GM23248 (cell line): Measurements from ENCODE around the gene TEKTIP1.

Experiments used
- EZH2 ChIP-seq: fragments of 200-600 bp; sonication (generic); IDR thresholded peaks from 2 replicates; pipeline ENCODE4 v1.6.1; 2018; ENCODE audit warnings: antibody characterized with exemption, mild to moderate bottlenecking; ENCODE audit not compliant: insufficient read depth, poor library complexity, severe bottlenecking
- EZH2phosphoT487 ChIP-seq: fragments of 200-600 bp; sonication (generic); IDR thresholded peaks from 2 replicates; pipeline ENCODE4 v1.6.1; 2018; ENCODE audit warnings: antibody characterized with exemption, moderate library complexity, mild to moderate bottlenecking, low read depth; ENCODE audit not compliant: insufficient read depth

DNA sequence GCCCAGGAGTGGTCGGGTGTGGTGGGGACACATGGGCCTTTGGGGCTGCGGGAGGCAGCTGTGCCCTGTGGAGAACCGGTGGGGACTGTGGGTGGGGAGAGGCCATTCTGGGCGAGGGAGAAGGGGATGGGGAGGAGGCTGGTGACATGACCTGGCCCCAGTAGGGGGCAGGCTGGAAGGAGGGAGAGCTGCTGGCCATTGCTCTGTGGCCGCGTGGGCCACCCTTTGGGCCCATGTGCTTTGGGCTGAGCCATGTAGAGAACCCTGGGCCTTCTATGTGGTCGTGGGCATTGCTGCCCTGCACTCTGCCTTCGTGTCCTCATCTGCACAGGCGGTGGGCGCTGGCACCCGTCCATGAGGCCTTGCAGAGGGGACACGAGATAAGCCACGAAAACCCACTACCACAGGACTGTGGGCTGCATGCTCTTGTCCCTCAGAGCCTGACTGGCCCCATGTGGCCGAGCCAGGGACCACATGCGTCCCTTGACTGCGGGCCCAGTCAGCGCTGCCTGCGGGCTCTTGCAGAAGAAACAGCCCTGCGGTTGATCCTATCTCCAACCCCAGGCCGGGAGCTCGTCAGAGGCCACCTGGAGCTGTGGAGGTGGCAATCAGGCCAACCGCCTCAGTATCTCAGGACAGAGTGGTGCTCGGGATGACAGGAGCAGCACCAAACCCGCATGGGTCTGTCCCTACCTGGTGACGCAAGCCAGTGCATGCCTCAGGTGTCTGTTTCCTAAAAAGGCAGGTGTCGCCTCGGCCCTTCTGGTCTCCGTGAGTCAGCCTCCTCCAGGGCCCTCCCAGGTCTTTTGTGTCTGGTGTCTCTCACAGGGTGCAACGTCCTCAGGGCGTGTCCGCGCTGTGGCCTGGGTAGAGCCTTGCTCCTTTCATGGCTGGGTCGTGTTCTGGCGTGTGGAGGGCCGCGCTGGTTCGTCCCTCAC lies 18.5 kb upstream of the TEKTIP1 start:
- TF ChIP-seq EZH2 (no peak), EZH2phosphoT487 (no peak)
